Mammary epithelial cell (primary cell): ENCODE measurements around the gene SRL.
"Not testable (repeated sequence)": the region's sequence is repeated elsewhere in the genome, so short reads cannot be mapped to it uniquely, and the experiment has no call there.

Source experiments
- CTCF ChIP-seq, 2 donors: IDR thresholded peaks in 1 of 2; conservative IDR thresholded peaks in 1 of 2; 2 replicates each; pipeline ENCODE4 v1.5.1; 2011 to 2012; ENCODE audit warnings: inconsistent platforms in 2 of 2, low read length in 2 of 2, mild to moderate bottlenecking in 2 of 2, control low read depth in 1 of 2, low read depth in 1 of 2; ENCODE audit not compliant: insufficient read depth in 1 of 2; ENCODE audit errors: extremely low read depth in 1 of 2
- EZH2 ChIP-seq: IDR thresholded peaks from 2 replicates; pipeline ENCODE4 v1.6.1; 2012; ENCODE audit warnings: low read length, inconsistent platforms, borderline replicate concordance

DNA sequence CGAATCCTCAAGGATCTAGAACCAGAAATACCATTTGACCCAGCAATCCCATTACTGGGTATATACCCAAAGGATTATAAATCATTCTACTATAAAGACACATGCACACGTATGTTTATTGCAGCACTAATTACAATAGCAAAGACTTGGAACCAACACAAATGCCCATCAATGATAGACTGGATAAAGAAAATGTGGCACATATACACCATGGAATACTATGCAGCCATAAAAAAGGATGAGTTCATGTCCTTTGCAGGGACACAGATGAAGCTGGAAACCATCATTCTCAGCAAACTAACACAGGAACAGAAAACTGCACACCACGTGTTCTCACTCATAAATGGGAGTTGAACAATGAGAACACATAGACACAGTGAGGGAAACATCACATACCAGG lies 85.4 kb downstream of the SRL start:
- TF ChIP-seq CTCF (conservative IDR thresholded peaks at IDR 0.05 in 1 of 2, IDR thresholded peaks at IDR 0.05 in 1 of 2; ENCODE audit: extremely low read depth in 1 of 2, insufficient read depth in 1 of 2, low read depth in 1 of 2, low read length in 2 of 2); EZH2: not testable (repeated sequence)
